Measurements from ENCODE around the gene TGFBR3L.
"Not testable (repeated sequence)": the region's sequence is repeated elsewhere in the genome, so short reads cannot be mapped to it uniquely, and the experiment has no call there.

Gene TGFBR3L

GRCh38 chr19:7917267-7918061 lies 2.8 kb downstream of the TGFBR3L start:
- TF ChIP-seq, protein P1, sequence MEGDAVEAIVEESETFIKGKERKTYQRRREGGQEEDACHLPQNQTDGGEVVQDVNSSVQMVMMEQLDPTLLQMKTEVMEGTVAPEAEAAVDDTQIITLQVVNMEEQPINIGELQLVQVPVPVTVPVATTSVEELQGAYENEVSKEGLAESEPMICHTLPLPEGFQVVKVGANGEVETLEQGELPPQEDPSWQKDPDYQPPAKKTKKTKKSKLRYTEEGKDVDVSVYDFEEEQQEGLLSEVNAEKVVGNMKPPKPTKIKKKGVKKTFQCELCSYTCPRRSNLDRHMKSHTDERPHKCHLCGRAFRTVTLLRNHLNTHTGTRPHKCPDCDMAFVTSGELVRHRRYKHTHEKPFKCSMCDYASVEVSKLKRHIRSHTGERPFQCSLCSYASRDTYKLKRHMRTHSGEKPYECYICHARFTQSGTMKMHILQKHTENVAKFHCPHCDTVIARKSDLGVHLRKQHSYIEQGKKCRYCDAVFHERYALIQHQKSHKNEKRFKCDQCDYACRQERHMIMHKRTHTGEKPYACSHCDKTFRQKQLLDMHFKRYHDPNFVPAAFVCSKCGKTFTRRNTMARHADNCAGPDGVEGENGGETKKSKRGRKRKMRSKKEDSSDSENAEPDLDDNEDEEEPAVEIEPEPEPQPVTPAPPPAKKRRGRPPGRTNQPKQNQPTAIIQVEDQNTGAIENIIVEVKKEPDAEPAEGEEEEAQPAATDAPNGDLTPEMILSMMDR (IDR thresholded peaks at IDR 0.05) = peak; percentile 58
- peaks cover 42% of the 10 kb centered on the region for H3K4me1 Mint-ChIP-seq
- peaks cover 6% of the 10 kb centered on the region for H3K36me3 Mint-ChIP-seq (ENCODE audit: low read depth)
- DNase-seq = peak; percentile 82
- no peaks in the 10 kb centered on the region for H3K9me3 Mint-ChIP-seq
- no peak overlapping the region for H3K27ac Mint-ChIP-seq
- H3K27me3 Mint-ChIP-seq (ENCODE audit: low read depth, poor library complexity) = peaks cover 63% of the 10 kb centered on the region
- H3K4me3 Mint-ChIP-seq = peak overlapping the region; percentile 81

- H3K4me3 Mint-ChIP-seq = peak overlapping the region; percentile 61
- H3K9me3 Mint-ChIP-seq; DNase-seq; H3K36me3 Mint-ChIP-seq (ENCODE audit: low read depth); H3K27ac Mint-ChIP-seq: not testable (repeated sequence)
- peaks cover 40% of the 10 kb centered on the region for H3K4me1 Mint-ChIP-seq
- H3K27me3 Mint-ChIP-seq (ENCODE audit: low read depth, poor library complexity) = peaks cover 63% of the 10 kb centered on the region
These were observed 3.5 kb downstream of the TGFBR3L start for GRCh38 chr19:7918062-7918614.

GRCh38 chr19:7918615-7919421 lies 4.2 kb downstream of the TGFBR3L start:
- H3K4me3 Mint-ChIP-seq = peak overlapping the region; percentile 85

GRCh38 chr19:7919610-7920518 lies 5.2 kb downstream of the TGFBR3L start, which contains the start of gene SNAPC2:
Gene SNAPC2, plus strand, starts transcription at chr19:7920338. Its CDS starts 29 bp downstream, at chr19:7920367.
- DNase-seq = peak; percentile 98
- Mint-ChIP-seq H3K4me3 (peak within 1 kb of the TSS; percentile 85), H3K36me3 (ENCODE audit: low read depth) (peaks cover 4% of the 10 kb centered on the region), H3K27ac (peak within 1 kb of the TSS; percentile 82), H3K4me1 (peaks cover 42% of the 10 kb centered on the region), H3K27me3 (ENCODE audit: low read depth, poor library complexity) (peaks cover 49% of the 10 kb centered on the region), H3K9me3 (no peaks in the 10 kb centered on the region)
- TF ChIP-seq, protein P1 (IDR thresholded peaks at IDR 0.05) = no peak

More at GRCh38 chr19:7918615-7919421, 4.2 kb downstream of the TGFBR3L start:
- peaks cover 42% of the 10 kb centered on the region for H3K4me1 Mint-ChIP-seq
- no peak overlapping the region for H3K27ac Mint-ChIP-seq
- peaks cover 4% of the 10 kb centered on the region for H3K36me3 Mint-ChIP-seq (ENCODE audit: low read depth)
- TF ChIP-seq, protein P1 (IDR thresholded peaks at IDR 0.05) = no peak
- H3K9me3 Mint-ChIP-seq = no peaks in the 10 kb centered on the region
- peaks cover 60% of the 10 kb centered on the region for H3K27me3 Mint-ChIP-seq (ENCODE audit: low read depth, poor library complexity)
- DNase-seq = no peak

DNA sequence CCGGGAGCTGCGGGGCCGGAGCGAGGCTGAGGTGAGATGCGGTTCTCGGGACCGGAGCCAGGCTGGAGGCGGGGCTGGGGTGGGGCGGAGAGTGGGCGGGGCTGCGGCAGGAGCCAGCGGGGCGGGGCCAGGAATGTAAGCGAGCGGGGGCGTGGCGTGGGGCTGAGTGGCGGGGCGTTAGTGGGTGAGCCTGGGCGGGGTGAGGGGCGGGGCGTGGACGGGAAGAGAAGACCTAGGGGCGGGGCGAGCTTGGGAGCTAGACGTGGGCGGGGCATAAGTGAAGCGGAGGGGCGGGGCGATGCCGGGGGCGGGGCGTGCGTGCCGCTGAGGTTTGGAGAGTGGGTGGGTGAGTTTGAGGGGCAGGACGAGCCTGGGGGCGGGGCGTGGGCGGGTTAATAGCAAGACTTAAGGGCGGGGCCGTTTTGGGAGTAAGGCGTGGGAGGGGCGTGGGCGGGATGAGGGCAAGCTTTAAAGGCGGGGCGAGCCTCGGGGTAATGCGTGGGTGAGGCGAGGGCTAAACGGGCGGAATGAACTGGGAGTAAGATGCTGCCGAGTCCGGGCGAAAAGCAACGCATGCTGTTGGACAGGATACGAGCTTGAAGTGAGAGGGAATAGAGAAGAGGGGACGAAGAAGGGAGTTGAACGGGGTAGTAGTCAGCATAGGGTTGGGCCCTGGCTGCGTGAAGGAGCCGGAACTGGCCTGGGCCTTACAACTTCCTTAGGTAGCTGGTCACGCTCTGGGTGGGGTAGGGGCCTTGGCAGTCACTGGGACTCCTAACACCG lies 6.1 kb downstream of the TGFBR3L start:
- Mint-ChIP-seq H3K4me1 (peaks cover 38% of the 10 kb centered on the region), H3K36me3 (ENCODE audit: low read depth) (peaks cover 4% of the 10 kb centered on the region), H3K27ac (peak overlapping the region; percentile 81), H3K27me3 (ENCODE audit: low read depth, poor library complexity) (peaks cover 41% of the 10 kb centered on the region), H3K4me3 (peak overlapping the region; percentile 85), H3K9me3 (no peaks in the 10 kb centered on the region)
- peak; percentile 100 for DNase-seq
- TF ChIP-seq, protein P1 (IDR thresholded peaks at IDR 0.05) = no peak

Measured in nephron progenitor cell (in vitro differentiated cells).